IMR-90 (cell line): ENCODE measurements around the gene PLCB4. TPM values are rescaled to one million over a fixed set of nuclear protein-coding genes. Genes with fewer than 3 reads are reported as not detected.

ENCODE experiments used
- ATAC-seq: fragments of 200-7000 bp; cut with Tn5 transposase; 2 replicates; pipeline ENCODE4 v1.9.1; 2020; ENCODE audit warnings: low read depth, mild to moderate bottlenecking, moderate library complexity
- BruUV-seq: library from RNA; stranded (reverse); fragments of 400-500 nt; replicated peaks from 2 replicates; lab custom pipeline; 2021; lab: Mats Ljungman, UMichigan
- CTCF ChIA-PET: fragments of 300-600 bp; formaldehyde crosslinking; extraction: SDS; loops from one replicate; lab custom pipeline; 2021; ENCODE audit warnings: antibody characterized with exemption; lab: Yijun Ruan, JAX
- POLR2A ChIA-PET: fragments of 300-600 bp; sonication (Branson Sonifier 250); formaldehyde crosslinking; loops from one replicate; lab custom pipeline; 2022; ENCODE audit warnings: antibody characterized with exemption; ENCODE audit not compliant: unreplicated experiment; lab: Charles Lee
- DNase-seq: peaks from one replicate; pipeline ENCODE4 v3.0.0; 2013
- H2AFZ ChIP-seq: replicated peaks from 2 replicates; pipeline ENCODE3; 2013; ENCODE audit warnings: low read length, mild to moderate bottlenecking; ENCODE audit not compliant: poor library complexity
- H2AK5ac ChIP-seq: 2 replicates; pipeline ENCODE4 v1.6.1; 2013; ENCODE audit warnings: low read depth, low read length, inconsistent platforms
- H2AK9ac ChIP-seq: replicated peaks from 2 replicates; pipeline ENCODE3; 2013; ENCODE audit warnings: mild to moderate bottlenecking, low read depth, low read length, moderate library complexity; ENCODE audit not compliant: poor library complexity
- H2BK120ac ChIP-seq: 2 replicates; pipeline ENCODE4 v1.6.1; 2013; ENCODE audit warnings: low read depth, low read length, inconsistent platforms
- H2BK15ac ChIP-seq: 3 replicates; pipeline ENCODE4 v1.6.1; 2013; ENCODE audit warnings: low read depth, low read length, inconsistent platforms
- H2BK20ac ChIP-seq: 2 replicates; pipeline ENCODE4 v1.6.1; 2013; ENCODE audit warnings: low read depth, mild to moderate bottlenecking, inconsistent platforms, low read length, moderate library complexity
- H2BK5ac ChIP-seq: 2 replicates; pipeline ENCODE4 v1.6.1; 2013; ENCODE audit warnings: mild to moderate bottlenecking, low read depth, low read length, inconsistent platforms; ENCODE audit not compliant: poor library complexity, severe bottlenecking
- H3K14ac ChIP-seq: replicated peaks from 2 replicates; pipeline ENCODE4 v1.6.1; 2013; ENCODE audit warnings: low read depth, low read length, inconsistent platforms
- H3K18ac ChIP-seq: 2 replicates; pipeline ENCODE4 v1.6.1; 2013; ENCODE audit warnings: low read depth, low read length, control low read depth
- H3K23ac ChIP-seq: 2 replicates; pipeline ENCODE4 v1.6.1; 2013; ENCODE audit warnings: low read depth, low read length, inconsistent platforms
- H3K27ac ChIP-seq: 2 replicates; pipeline ENCODE4 v1.5.1; 2013; ENCODE audit warnings: mild to moderate bottlenecking, control low read depth, low read length; ENCODE audit not compliant: insufficient read depth
- H3K27me3 ChIP-seq: 2 replicates; pipeline ENCODE4 v1.6.1; 2013; ENCODE audit warnings: low read length; ENCODE audit not compliant: control insufficient read depth, insufficient read depth
- H3K36me3 ChIP-seq: 2 replicates; pipeline ENCODE4 v1.6.1; 2013; ENCODE audit warnings: low read length, mixed read lengths; ENCODE audit not compliant: control insufficient read depth, insufficient read depth
- H3K4ac ChIP-seq: 2 replicates; pipeline ENCODE4 v1.6.1; 2013; ENCODE audit warnings: low read depth, low read length, inconsistent platforms
- H3K4me1 ChIP-seq: 2 replicates; pipeline ENCODE4 v1.6.1; 2013; ENCODE audit warnings: low read length, mixed read lengths; ENCODE audit not compliant: control insufficient read depth, insufficient read depth
- H3K4me2 ChIP-seq: 2 replicates; pipeline ENCODE4 v1.6.1; 2013; ENCODE audit warnings: low read depth, mild to moderate bottlenecking, control low read depth, low read length, moderate library complexity
- H3K4me3 ChIP-seq: 2 replicates; pipeline ENCODE4 v1.5.1; 2013; ENCODE audit warnings: low read depth, mild to moderate bottlenecking, control low read depth, low read length, moderate library complexity; ENCODE audit not compliant: insufficient read depth
- H3K56ac ChIP-seq: 2 replicates; pipeline ENCODE4 v1.6.1; 2013; ENCODE audit warnings: low read length, inconsistent platforms; ENCODE audit not compliant: insufficient read depth; ENCODE audit errors: extremely low read depth
- H3K79me1 ChIP-seq, 2 experiments: 2 replicates each; pipeline ENCODE4 v1.6.1; 2013; ENCODE audit warnings: low read length in 2 of 2, inconsistent platforms in 1 of 2, low read depth in 1 of 2
- H3K9ac ChIP-seq: 2 replicates; pipeline ENCODE4 v1.6.1; 2013; ENCODE audit warnings: low read depth, low read length, control low read depth
- H3K9me1 ChIP-seq: 2 replicates; pipeline ENCODE4 v1.6.1; 2013; ENCODE audit warnings: low read length, inconsistent platforms; ENCODE audit not compliant: insufficient read depth
- H3K9me3 ChIP-seq: 2 replicates; pipeline ENCODE4 v1.6.1; 2013; ENCODE audit warnings: low read length; ENCODE audit not compliant: control insufficient read depth, insufficient read depth
- H4K20me1 ChIP-seq: 2 replicates; pipeline ENCODE4 v1.6.1; 2013; ENCODE audit warnings: low read length, inconsistent platforms; ENCODE audit not compliant: insufficient read depth
- H4K5ac ChIP-seq: 2 replicates; pipeline ENCODE4 v1.6.1; 2013; ENCODE audit warnings: mild to moderate bottlenecking, low read depth, low read length, control low read depth
- H4K8ac ChIP-seq, 2 experiments: 2 replicates each; pipeline ENCODE4 v1.6.1; 2013; ENCODE audit warnings: low read depth in 2 of 2, low read length in 2 of 2, control low read depth in 1 of 2, inconsistent platforms in 1 of 2
- H4K91ac ChIP-seq: 2 replicates; pipeline ENCODE4 v1.6.1; 2013; ENCODE audit warnings: low read depth, low read length, inconsistent platforms; ENCODE audit not compliant: insufficient read depth
- MAZ ChIP-seq: IDR thresholded peaks from 2 replicates; pipeline ENCODE4 v1.6.1; 2012; ENCODE audit warnings: low read depth, mild to moderate bottlenecking, low read length, improper control_type of control experiment, moderate library complexity, borderline replicate concordance
- MXI1 ChIP-seq: IDR thresholded peaks from 2 replicates; pipeline ENCODE4 v1.6.1; 2012; ENCODE audit warnings: low read depth, mild to moderate bottlenecking, low read length, moderate library complexity, borderline replicate concordance
- POLR2A ChIP-seq: IDR thresholded peaks from 2 replicates; pipeline ENCODE4 v1.6.1; 2012; ENCODE audit warnings: mild to moderate bottlenecking, low read depth, low read length
- RAD21 ChIP-seq: IDR thresholded peaks from 2 replicates; pipeline ENCODE4 v1.6.1; 2012; ENCODE audit warnings: low read length, improper control_type of control experiment
- RCOR1 ChIP-seq: IDR thresholded peaks from 2 replicates; pipeline ENCODE4 v1.6.1; 2012; ENCODE audit warnings: mild to moderate bottlenecking, low read length, improper control_type of control experiment; ENCODE audit not compliant: insufficient replicate concordance
- RFX5 ChIP-seq: IDR thresholded peaks from 2 replicates; pipeline ENCODE4 v1.8.0; 2012; ENCODE audit warnings: low read depth, mild to moderate bottlenecking, low read length, moderate library complexity
- WGBS, 2 experiments: methylation state at CpG; one replicate each; pipeline versions ENCODE4 v1.1.5 to v1.1.7; 2013; ENCODE audit warnings: missing lambda C conversion rate in 2 of 2; ENCODE audit not compliant: insufficient read length in 1 of 2; ENCODE audit errors: extremely low coverage in 2 of 2; 5-methylcytosine and 5-hydroxymethylcytosine counted together
- dilution Hi-C: fragments of 300-500 bp; cut with HindIII; formaldehyde crosslinking; loops from one replicate; pipeline ENCODE4 v1.14.3; 2018; ENCODE audit warnings: low sequenced_read_pairs; ENCODE audit not compliant: unreplicated experiment
- in situ Hi-C: fragments of 300-500 bp; cut with MboI; formaldehyde crosslinking; loops from 3 replicates; pipeline ENCODE4 v1.14.3; 2019; ENCODE audit warnings: low sequenced_read_pairs, inconsistent platforms, mixed read lengths
- intact Hi-C: fragments of 100-400 bp; cut with micrococcal nuclease; formaldehyde crosslinking; loops from 2 replicates; pipeline ENCODE4 v1.10.0; 2022
- polyA plus RNA-seq, 3 experiments: library from polyadenylated mRNA; depleted of rRNA; stranded (reverse); fragments of >200 nt; gene quantifications; 2 replicates each; pipeline ENCODE4 v1.2.3, GENCODE V29; 2012; ENCODE audit warnings: low replicate concordance in 1 of 3
- total RNA-seq: library from RNA; depleted of rRNA; stranded (reverse); fragments of >200 nt; gene quantifications from 2 replicates; pipeline ENCODE4 v1.2.3, GENCODE V29; 2012

PLCB4 gene
- total and polyA plus RNA-seq, 2 of the 4 experiments (the other 2 are of a cell fraction) = 12.5 to 24.0 TPM

DNA sequence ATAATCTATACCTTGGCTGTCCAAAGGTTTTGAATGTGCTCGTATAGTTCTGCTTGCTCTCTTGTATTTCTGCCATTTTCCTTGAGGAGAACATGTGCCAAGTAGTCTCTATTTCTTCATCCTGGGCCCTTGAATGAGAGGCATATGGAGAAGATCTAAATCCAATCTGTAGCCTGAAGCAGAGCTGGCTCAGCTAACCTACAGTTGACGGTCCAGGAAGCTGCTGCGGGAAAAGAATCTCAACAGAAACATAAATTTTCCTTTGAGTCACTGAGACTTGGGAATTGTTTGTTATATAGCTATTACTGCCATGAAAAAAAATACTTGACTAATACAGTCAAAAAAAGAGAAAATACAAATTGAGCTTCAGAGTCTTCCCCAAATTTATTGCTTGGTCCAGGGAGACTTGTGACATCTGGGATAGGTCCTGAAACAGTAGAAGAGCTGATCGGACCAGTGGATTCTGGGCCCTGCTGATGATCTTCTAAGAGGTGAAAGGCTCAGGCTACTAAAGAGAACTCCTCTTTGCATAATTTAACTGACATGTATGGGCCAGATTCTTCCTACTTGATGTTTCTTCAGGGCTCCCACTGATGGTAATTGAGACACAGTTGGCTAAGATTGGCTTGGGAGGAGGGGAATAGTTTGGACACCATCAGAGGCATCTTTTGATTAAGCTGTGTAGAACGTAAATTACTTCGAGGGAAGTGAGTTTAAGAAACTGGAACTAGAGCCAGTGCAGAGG, 29.9 kb upstream of the PLCB4 start:
- Histone ChIP-seq H3K56ac (peak overlapping the region; percentile 34; the same call in 1 of the 2 replicates), H2BK20ac (peak overlapping the region; percentile 85), H3K9me1 (peaks cover 8% of the 10 kb centered on the region), H4K20me1 (no peaks in the 10 kb centered on the region), H4K5ac (peak overlapping the region; percentile 44; the same call in 1 of the 2 replicates), H3K4ac (peak overlapping the region; percentile 79), H3K14ac (peak overlapping the region; percentile 62), H3K18ac (peak overlapping the region; percentile 80; the same call in 1 of the 2 replicates), H2AFZ (no peak overlapping the region), H3K79me1 (peaks cover 0 to 12% of the 10 kb centered on the region in 2 experiments; a peak in 1 of 4 replicates), H3K27ac (peak overlapping the region; percentile 4), H3K27me3 (no peaks in the 10 kb centered on the region), H4K91ac (peak overlapping the region; percentile 90; the same call in 1 of the 2 replicates), H2AK9ac (no peak overlapping the region), H3K4me3 (no peak overlapping the region), H3K36me3 (no peaks in the 10 kb centered on the region), H2BK120ac (peak overlapping the region; percentile 86), H3K4me2 (peak overlapping the region; percentile 7; the same call in 1 of the 2 replicates), H4K8ac (peak overlapping the region; percentile 38 to 82), H2BK15ac (peak overlapping the region; percentile 83; the same call in 2 of the 3 replicates), H3K4me1 (peaks cover 9% of the 10 kb centered on the region; the same call in 1 of the 2 replicates), H3K23ac (peak overlapping the region; percentile 50; the same call in 1 of the 2 replicates), H2AK5ac (peak overlapping the region; percentile 33), H3K9me3 (no peaks in the 10 kb centered on the region), H2BK5ac (peak overlapping the region; percentile 93), H3K9ac (peak overlapping the region; percentile 36; the same call in 1 of the 2 replicates)
- BruUV-seq = no TSS peak
- WGBS, 2 experiments = no CpG with 5 or more reads among the region's 6 CpGs
- POLR2A ChIA-PET = no interaction called here
- DNase-seq (peak; percentile 75), ATAC-seq (peak; percentile 8; the same call in 1 of the 2 replicates)
- CTCF ChIA-PET = interaction anchor here (1.1 kb wide), 1 partner anchor 91 kb away, joined by 3 read pairs; no protein-coding TSS in a partner anchor
- TF ChIP-seq POLR2A = no peak
- TF ChIP-seq RCOR1 = no peak
- no peak for TF ChIP-seq MXI1
- TF ChIP-seq MAZ = no peak
- TF ChIP-seq RFX5 = no peak
- TF ChIP-seq RAD21 = no peak
- dilution Hi-C loops = no loop called here
- intact Hi-C loops = no loop called here
- in situ Hi-C loops = no loop called here
